Measurements from ENCODE around the gene TMLHE. TPM values are rescaled to one million over a fixed set of nuclear protein-coding genes. Genes with fewer than 3 reads are reported as not detected.
"Not testable (repeated sequence)": the region's sequence is repeated elsewhere in the genome, so short reads cannot be mapped to it uniquely, and the experiment has no call there.

The TMLHE gene
- total RNA-seq, 1 donor from 2014 or later, result 19.6 TPM

GRCh38 chrX:155637714-155638113, 25.0 kb upstream of the TMLHE start:
- Histone ChIP-seq H3K27ac (no peak overlapping the region), H3K4me1 (no peaks in the 10 kb centered on the region), H3K4me3 (no peak overlapping the region), H3K9me3 (no peaks in the 10 kb centered on the region), H3K27me3 (no peaks in the 10 kb centered on the region), H3K36me3 (no peaks in the 10 kb centered on the region)
- DNase-seq (ENCODE audit: extremely low spot score in 2 of 2), result no peak
- intact Hi-C loops (cut with DNase I), result no loop called here
- TF ChIP-seq POLR2AphosphoS5 (IDR thresholded peaks at IDR 0.05; ENCODE audit: insufficient read depth in 1 of 2, low read depth in 1 of 2), result no peak
- no peak for TF ChIP-seq CTCF (IDR thresholded peaks at IDR 0.05)
- TF ChIP-seq POLR2A (IDR thresholded peaks at IDR 0.05), result no peak

- DNase-seq (ENCODE audit: extremely low spot score in 2 of 2); intact Hi-C loops (cut with DNase I); H3K36me3 ChIP-seq; H3K4me1 ChIP-seq; H3K9me3 ChIP-seq; H3K4me3 ChIP-seq; H3K27me3 ChIP-seq; H3K27ac ChIP-seq: not testable (repeated sequence)
Observed at GRCh38 chrX:155635019-155635418, 22.3 kb upstream of the TMLHE start.

DNA sequence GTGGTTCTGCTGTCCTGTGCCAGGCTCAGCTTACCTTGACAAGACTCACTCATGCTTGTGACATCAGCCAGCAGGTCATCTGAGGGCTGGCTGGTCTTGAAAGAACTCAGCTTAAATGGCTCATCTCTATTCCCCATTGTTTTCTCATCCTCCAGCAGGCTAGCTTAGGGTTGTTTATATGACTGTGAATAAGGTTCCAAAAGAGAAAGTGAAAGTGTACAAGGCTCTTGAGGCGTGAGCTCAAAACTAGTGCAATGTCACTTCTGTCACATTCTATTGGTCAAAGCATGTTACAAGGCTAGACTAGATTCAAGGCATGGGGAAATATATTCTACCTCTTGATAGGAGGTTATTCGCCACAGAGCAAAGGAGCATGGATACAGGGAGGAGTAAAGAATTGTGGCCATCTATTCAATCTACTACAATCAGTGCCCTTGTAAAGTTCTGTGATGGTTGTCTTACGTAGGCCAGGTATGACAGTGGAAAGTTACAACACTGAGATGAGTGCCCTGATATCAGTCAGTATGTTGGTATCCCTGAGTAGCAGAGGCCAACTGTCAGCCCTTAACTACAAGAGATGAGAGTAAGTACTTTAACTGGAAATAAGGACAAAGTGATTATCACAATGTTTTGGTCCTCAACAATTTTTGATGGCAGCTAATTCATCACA, 19.8 kb upstream of the TMLHE start:
- H3K4me1 ChIP-seq, result no peaks in the 10 kb centered on the region
- intact Hi-C loops (cut with DNase I), result no loop called here
- no peak overlapping the region for H3K27ac ChIP-seq
- peaks cover 3% of the 10 kb centered on the region for H3K9me3 ChIP-seq
- no peak overlapping the region for H3K4me3 ChIP-seq
- no peak for TF ChIP-seq POLR2AphosphoS5 (IDR thresholded peaks at IDR 0.05; ENCODE audit: insufficient read depth in 1 of 2, low read depth in 1 of 2)
- no peak for TF ChIP-seq CTCF (IDR thresholded peaks at IDR 0.05)
- TF ChIP-seq POLR2A (IDR thresholded peaks at IDR 0.05), result no peak
- no peaks in the 10 kb centered on the region for H3K27me3 ChIP-seq
- DNase-seq (ENCODE audit: extremely low spot score in 2 of 2), result no peak
- no peaks in the 10 kb centered on the region for H3K36me3 ChIP-seq

DNA sequence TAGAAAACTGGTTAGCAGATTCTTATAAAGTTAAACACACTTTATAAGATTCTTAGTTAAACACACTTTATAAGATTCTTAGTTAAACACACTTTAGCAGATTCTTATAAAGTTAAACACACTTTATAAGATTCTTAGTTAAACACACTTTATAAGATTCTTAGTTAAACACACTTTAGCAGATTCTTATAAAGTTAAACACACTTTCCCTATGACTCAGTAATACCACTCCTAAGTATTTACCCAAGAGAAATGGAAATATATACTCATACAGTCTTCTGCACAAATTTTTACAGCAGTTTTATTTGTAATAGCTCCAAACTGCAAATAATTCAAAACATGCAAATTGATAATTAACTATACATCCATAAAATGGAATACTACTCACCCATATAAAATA, 7.4 kb upstream of the TMLHE start:
- H3K9me3 ChIP-seq; H3K27ac ChIP-seq; H3K36me3 ChIP-seq; H3K4me1 ChIP-seq; DNase-seq (ENCODE audit: extremely low spot score in 2 of 2); H3K27me3 ChIP-seq; intact Hi-C loops (cut with DNase I); H3K4me3 ChIP-seq: not testable (repeated sequence)

- intact Hi-C loops (cut with DNase I), result no loop called here
- Histone ChIP-seq H3K4me1 (peaks cover 5% of the 10 kb centered on the region), H3K36me3 (no peaks in the 10 kb centered on the region), H3K27me3 (no peaks in the 10 kb centered on the region), H3K27ac (no peak overlapping the region), H3K4me3 (no peak overlapping the region), H3K9me3 (peaks cover 6% of the 10 kb centered on the region)
- no peak for DNase-seq (ENCODE audit: extremely low spot score in 2 of 2)
- TF ChIP-seq CTCF (IDR thresholded peaks at IDR 0.05) (no peak), POLR2A (IDR thresholded peaks at IDR 0.05) (no peak), POLR2AphosphoS5 (IDR thresholded peaks at IDR 0.05; ENCODE audit: insufficient read depth in 1 of 2, low read depth in 1 of 2) (no peak)
Observed at GRCh38 chrX:155615938-155616337, 3.2 kb upstream of the TMLHE start.

- H3K4me3 ChIP-seq, result no peak overlapping the region
- no peaks in the 10 kb centered on the region for H3K27me3 ChIP-seq
- H3K27ac ChIP-seq, result no peak overlapping the region
- intact Hi-C loops (cut with DNase I), result no loop called here
- DNase-seq (ENCODE audit: extremely low spot score in 2 of 2), result no peak
- H3K4me1 ChIP-seq, result peaks cover 7% of the 10 kb centered on the region
- H3K36me3 ChIP-seq, result no peaks in the 10 kb centered on the region
- no peak for TF ChIP-seq POLR2A (IDR thresholded peaks at IDR 0.05)
- no peak for TF ChIP-seq POLR2AphosphoS5 (IDR thresholded peaks at IDR 0.05; ENCODE audit: insufficient read depth in 1 of 2, low read depth in 1 of 2)
- peaks cover 6% of the 10 kb centered on the region for H3K9me3 ChIP-seq
Observed at GRCh38 chrX:155613927-155614559, 1.3 kb upstream of the TMLHE start.

Data from vagina (tissue), 2 donors.